Left ventricle myocardium inferior (tissue), 1 donor: ENCODE measurements around the gene KLF7. TPM values are rescaled to one million over a fixed set of nuclear protein-coding genes. Genes with fewer than 3 reads are reported as not detected.
A peak's percentile ranks its signal among the peaks of the same experiment; 100 is the strongest.

Experiments
- DNase-seq: peaks from one replicate; pipeline ENCODE4 v3.0.0-alpha.2; 2020
- H3K27ac ChIP-seq: fragments of 200-600 bp; replicated peaks from 2 replicates; pipeline ENCODE4 v1.8.0; 2021
- H3K27me3 ChIP-seq: fragments of 200-600 bp; 2 replicates; pipeline ENCODE4 v1.8.0; 2021; ENCODE audit warnings: low read depth
- H3K36me3 ChIP-seq: fragments of 200-600 bp; 2 replicates; pipeline ENCODE4 v1.8.0; 2021
- H3K4me1 ChIP-seq: fragments of 200-600 bp; 2 replicates; pipeline ENCODE4 v1.8.0; 2021
- H3K4me3 ChIP-seq: fragments of 200-600 bp; 2 replicates; pipeline ENCODE4 v1.8.0; 2021; ENCODE audit warnings: mild to moderate bottlenecking, moderate library complexity
- H3K9me3 ChIP-seq: fragments of 200-600 bp; replicated peaks from 2 replicates; pipeline ENCODE4 v1.8.0; 2021
- CTCF ChIP-seq: fragments of 200-600 bp; IDR thresholded peaks from 2 replicates; pipeline ENCODE4 v1.8.0; 2021; ENCODE audit warnings: antibody characterized with exemption, mild to moderate bottlenecking, borderline replicate concordance
- intact Hi-C: fragments of 100-400 bp; cut with micrococcal nuclease; formaldehyde crosslinking; loops from one replicate; pipeline ENCODE4 v1.11.0; 2022
- total RNA-seq: library from RNA; stranded (reverse); fragmentation: NEBNext Ultra II Directional; extraction: Animal tissue kit (Norgen Biotek cat#: 25700); gene quantifications from one replicate; pipeline ENCODE4 v1.2.1, GENCODE V29; 2021
- donor health status: DM: no; HTN: yes; CAD: no; lungs with severe emphysema.

The KLF7 gene
- total RNA-seq, 1 donor from 2014 or later, result 24.2 TPM

- no peak for DNase-seq
- TF ChIP-seq CTCF, result no peak
- no peak overlapping the region for H3K27ac ChIP-seq
- no peaks in the 10 kb centered on the region for H3K36me3 ChIP-seq
- peaks cover 32% of the 10 kb centered on the region for H3K4me1 ChIP-seq
- H3K4me3 ChIP-seq, result no peak overlapping the region
- H3K9me3 ChIP-seq, result no peaks in the 10 kb centered on the region
- intact Hi-C loops, result no loop called here
- H3K27me3 ChIP-seq, result no peaks in the 10 kb centered on the region
These were observed 98.8 kb downstream of the KLF7 start for GRCh38 chr2:207066791-207067460.

- TF ChIP-seq CTCF, result no peak
- no peaks in the 10 kb centered on the region for H3K27me3 ChIP-seq
- no peaks in the 10 kb centered on the region for H3K9me3 ChIP-seq
- intact Hi-C loops, result no loop called here
- H3K27ac ChIP-seq, result no peak overlapping the region
- peaks cover 32% of the 10 kb centered on the region for H3K4me1 ChIP-seq
- no peak overlapping the region for H3K4me3 ChIP-seq
- no peaks in the 10 kb centered on the region for H3K36me3 ChIP-seq
- no peak for DNase-seq
These were observed 99.6 kb downstream of the KLF7 start for GRCh38 chr2:207066166-207066565.

GRCh38 chr2:207064128-207064690 lies 101.5 kb downstream of the KLF7 start:
- no peaks in the 10 kb centered on the region for H3K36me3 ChIP-seq
- no peaks in the 10 kb centered on the region for H3K27me3 ChIP-seq
- intact Hi-C loops, result no loop called here
- TF ChIP-seq CTCF, result no peak
- peak overlapping the region; percentile 31 for H3K27ac ChIP-seq
- DNase-seq, result no peak
- H3K9me3 ChIP-seq, result no peaks in the 10 kb centered on the region
- H3K4me1 ChIP-seq, result peaks cover 32% of the 10 kb centered on the region
- no peak overlapping the region for H3K4me3 ChIP-seq

DNA sequence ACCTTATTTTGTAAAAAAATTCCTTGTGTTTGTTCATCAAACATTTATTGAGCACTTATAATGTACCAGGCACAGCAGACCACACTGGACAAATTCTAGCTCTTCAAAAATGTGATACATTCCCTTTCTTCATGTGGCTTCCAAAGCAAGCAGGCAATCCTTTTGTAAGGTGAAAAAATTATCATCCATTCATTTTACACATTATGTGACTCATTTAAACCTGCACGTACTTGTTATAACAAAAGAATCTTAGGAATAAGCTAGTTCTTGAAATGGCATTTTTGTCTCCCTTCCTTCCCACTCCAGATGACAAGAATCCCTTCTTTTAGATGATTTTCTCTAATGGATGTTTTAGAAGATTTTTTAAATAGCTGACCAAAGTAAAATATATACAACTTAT lies 104.6 kb downstream of the KLF7 start:
- Histone ChIP-seq H3K4me3 (no peak overlapping the region), H3K4me1 (peaks cover 11% of the 10 kb centered on the region), H3K27ac (no peak overlapping the region), H3K9me3 (no peaks in the 10 kb centered on the region), H3K27me3 (no peaks in the 10 kb centered on the region), H3K36me3 (no peaks in the 10 kb centered on the region)
- no peak for TF ChIP-seq CTCF
- DNase-seq, result no peak
- intact Hi-C loops, result no loop called here

- Histone ChIP-seq H3K9me3 (no peaks in the 10 kb centered on the region), H3K27ac (no peak overlapping the region), H3K4me3 (no peak overlapping the region), H3K27me3 (no peaks in the 10 kb centered on the region), H3K4me1 (no peaks in the 10 kb centered on the region), H3K36me3 (no peaks in the 10 kb centered on the region)
- no peak for TF ChIP-seq CTCF
- intact Hi-C loops, result no loop called here
- DNase-seq, result no peak
These were observed 110.5 kb downstream of the KLF7 start for GRCh38 chr2:207055257-207055656.
